ELR (cell line): ENCODE results near the gene DGKG.

ENCODE experiments used
- DNase-seq: peaks from one replicate; pipeline ENCODE4 v3.0.0-alpha.2; 2015; ENCODE audit warnings: low read depth

The DGKG gene

DNA sequence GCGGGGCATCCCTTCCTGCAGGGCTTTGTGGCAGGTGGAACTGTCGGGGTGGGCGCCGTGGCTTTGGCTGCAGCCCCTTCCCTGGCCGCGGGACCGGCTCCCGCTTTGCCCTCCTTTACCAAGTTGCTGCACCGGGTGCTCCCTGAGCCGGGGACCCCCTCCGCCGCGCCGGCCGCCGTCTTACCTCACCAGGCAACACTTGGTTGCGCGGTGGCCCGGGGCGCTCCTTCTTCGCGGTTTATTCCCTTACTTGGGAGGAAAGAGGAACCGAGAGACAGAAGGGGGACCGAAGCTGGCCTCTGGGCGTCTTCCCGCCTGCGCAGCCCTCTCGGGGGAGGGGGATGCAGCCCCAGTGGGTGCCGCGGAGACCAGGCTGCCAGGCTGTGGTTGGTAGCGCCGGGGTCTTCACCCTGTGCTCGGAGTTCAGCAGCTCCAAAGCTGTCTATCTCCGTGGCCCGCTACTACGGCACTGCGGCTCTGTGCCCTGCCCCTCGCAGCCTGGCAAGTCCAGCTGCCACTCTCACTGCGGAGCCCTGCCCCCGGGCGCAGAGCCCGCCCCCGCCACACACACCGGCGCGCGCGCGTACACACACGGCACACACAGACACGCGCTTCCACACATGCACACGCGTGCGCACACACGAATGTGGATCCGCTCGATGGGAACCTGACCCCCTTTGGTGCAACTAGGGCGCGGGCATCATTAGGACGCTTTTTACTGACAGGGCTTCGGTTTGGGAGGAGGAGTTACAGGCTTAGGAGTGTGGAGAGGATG, at the start of gene DGKG:
Gene DGKG (minus strand): TSS at position 473 of the 775 bp plus-strand sequence. CDS start 41,775 bp downstream, outside the sequence.
- DNase-seq = peak; percentile 8

DNA sequence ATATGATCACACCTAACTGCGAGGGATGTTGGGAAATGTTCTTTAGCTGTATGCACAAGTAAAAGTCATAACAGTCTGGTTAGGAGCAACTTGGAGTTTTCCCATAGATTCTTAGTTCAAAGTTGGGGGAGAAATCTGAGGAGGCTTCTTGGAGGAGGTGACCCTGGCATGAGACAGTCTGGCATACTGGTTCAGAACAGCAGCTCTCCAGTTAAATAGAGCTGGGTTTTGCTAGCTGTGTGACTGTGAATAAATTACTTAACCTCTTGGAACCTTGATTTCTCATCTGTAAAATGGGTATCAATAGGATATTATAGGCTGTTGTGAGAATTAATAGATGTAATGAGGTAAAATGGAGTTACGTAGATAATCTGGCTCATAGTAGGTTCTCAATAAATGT, 49.1 kb upstream of the DGKG start:
- DNase-seq = no peak

DNA sequence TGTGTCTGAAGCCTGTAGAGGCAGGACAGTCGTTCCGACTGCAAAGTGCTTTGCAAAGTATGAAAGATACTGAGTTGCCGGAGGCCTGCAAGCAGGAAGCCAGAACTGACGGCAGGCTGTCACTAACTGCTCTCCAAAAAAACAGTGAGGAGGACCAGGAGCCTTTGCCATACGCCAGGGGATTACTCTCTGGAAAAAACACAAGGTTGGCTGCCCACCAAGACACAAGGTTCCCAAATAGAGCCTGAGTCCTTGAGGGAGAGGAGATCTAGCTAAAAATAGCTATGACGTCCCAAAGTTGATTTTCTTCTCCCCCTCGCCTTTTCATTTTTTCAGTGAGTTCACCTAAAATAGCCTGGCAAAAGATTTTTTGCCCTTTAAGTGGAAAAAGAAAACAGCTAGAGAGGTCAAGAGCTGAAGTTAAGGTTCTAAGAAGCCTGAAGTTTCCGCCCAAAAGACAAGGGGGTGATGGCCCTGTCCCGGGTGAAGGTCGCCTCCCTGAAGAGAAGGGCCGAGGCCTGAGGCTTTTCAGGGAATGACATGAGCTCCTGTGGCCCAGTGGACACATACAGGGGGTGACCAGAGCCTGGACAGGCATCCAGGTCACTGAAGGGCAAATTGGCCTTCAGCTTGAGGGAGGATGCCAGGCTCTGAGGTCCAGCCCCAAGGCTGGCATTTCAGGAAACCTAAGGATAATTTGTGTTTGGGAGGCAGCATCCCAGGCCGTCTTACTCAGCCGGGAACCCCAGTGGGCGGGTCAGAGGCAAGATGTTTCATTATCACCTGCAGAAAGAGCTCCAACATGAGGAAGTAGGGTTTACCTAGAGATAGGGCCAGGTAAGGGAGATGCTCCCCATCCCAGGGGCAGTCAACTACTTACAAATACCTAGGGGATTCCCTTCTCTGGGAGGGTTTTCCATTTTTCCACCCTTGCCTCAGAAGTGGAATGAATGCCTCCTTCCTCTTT, 44.9 kb upstream of the DGKG start:
- DNase-seq = no peak

DNA sequence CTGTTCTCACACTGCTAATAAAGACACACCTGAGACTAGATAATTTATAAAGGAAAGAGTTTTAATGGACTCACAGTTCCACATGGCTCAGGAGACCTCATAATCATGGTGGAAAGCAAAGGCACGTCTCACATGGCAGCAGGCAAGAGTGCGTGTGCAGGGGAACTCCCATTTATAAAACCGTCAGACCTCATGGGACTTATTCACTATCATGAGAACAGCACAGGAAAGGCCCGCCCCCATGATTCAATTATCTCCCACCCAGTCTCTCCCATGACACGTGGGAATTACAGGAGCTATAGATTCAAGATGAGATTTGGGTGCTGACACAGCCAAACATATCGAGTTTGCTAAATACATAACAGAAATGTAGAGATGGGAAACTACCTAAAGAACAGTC, 39.5 kb upstream of the DGKG start:
- DNase-seq = no peak

DNA sequence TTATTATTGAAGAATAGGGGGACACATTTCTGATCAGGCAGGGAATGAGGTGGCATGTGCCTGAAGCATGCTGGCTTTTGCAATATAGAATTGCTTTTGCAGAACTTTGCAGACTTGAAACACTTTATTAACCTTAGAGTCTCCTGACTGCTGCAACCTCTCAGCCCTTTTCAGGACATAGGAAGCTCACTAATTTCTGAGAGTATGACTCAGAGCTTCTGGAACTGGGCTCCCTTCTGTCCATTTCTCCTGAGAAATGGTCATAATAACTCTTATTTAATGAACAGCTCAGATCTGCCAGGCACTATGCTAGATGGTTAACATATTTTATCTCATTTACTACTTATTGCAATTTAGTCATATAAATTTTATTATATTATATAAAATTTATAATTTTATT, 38.6 kb upstream of the DGKG start:
- peak; percentile 36 for DNase-seq

DNA sequence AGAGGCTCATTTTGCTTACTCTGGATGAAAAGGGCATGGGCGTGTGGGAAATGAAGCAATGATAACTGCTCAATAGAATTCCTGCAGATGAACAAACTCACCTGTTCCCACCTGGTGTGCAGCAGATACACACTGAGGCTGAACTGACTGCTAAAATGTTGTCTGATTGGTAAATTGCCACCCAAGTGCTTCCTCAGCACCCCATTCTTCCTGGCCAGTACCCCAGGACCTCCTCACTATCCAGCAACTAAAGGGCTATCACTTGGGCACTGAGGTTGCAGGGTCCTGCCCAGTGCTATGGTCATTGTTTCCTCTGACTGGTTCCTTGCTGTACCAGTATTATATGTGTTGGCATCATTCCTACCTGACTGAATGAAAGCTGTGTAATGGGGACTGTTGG, 38.0 kb upstream of the DGKG start:
- DNase-seq = no peak

DNA sequence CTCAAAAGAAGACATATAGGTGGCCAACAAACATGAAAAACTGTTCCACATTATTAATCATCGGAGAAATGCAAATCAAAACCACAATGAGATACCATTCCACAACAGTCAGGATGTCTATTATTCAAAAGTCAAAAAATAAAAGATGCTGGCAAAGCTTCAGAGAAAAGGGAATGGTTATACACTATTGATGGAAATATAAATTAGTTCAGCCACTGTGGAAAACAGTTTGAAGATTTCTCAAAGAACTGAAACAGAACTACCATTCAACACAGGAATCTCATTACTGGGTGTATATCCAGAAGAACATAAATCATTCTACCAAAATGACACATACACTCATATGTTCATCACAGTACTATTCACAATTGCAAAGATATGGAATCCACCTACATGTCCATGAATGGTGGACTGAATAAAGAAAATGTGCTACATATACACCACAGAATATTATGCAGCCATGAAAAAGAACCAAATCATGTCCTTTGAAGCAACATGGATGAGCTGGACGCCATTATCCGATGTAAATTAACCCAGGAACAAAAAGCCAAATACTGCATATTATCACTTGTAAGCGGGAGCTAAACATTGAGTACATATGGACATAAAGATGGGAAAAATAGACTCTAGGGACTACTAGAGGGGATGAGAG, 32.7 kb upstream of the DGKG start:
- DNase-seq = no peak

DNA sequence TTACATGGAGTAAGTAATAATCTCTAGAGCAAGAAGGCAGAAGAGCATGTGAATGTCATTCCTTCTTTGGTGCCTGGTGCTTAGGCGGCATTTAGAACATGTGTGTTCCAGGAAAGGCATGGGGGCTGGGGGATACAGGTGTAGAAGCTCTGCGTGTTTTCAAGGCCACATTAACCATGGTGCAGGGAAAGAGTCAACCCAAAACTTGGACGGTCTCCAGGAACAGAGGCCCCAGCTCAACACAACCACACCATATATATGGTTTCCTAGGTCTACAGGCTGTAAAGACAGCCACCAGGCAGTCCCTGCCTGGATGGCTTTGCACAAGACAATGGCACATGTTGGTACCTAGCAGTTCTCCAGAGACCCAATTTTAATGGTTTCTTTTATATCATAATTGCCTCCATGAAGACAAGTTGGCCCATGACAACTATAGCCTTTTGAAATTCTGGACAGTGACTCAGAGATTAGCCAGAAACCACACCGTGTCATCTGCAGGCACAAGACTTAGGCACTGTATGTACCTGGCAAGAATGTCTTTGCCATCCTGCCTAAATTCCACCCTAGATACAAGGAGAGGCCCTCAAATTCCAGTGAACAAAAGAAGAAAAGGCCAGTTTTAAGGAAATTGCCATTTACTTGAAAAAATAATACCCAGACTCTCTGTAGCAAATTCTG, 25.0 kb upstream of the DGKG start:
- DNase-seq = no peak

DNA sequence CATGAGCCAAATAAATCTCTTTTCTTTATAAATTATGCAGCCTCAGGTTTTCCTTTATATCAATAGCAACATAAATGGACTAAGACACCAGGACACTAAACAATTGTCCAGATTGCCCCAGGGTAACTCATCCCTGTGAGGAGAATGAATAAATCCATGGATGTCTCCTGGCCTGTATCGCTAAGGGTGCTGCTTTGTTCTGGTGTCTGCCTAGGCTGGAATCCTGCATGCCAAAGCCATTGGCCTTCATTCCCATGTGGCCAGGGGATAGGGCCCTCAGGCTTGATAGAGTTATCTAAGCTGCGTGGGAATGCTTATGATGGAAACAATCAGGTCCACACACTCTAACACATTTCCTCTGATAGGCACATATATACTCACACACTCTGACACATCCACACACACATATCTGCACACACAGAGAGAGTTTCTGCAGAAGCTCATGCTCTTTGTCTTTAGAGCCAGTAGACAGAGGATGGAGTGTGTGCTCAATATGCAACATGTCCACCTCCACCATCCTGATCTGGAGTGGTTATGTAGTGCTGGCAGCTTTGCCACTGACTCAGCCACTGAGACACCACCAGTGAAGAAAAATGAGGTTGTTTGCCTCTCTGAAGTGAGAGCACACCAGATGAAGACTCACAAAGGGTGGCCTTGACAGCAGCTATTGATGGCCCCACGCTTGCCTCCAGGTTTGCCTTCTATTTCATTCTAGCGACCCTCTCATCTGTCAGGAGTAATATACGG, 24.0 kb upstream of the DGKG start:
- no peak for DNase-seq

DNA sequence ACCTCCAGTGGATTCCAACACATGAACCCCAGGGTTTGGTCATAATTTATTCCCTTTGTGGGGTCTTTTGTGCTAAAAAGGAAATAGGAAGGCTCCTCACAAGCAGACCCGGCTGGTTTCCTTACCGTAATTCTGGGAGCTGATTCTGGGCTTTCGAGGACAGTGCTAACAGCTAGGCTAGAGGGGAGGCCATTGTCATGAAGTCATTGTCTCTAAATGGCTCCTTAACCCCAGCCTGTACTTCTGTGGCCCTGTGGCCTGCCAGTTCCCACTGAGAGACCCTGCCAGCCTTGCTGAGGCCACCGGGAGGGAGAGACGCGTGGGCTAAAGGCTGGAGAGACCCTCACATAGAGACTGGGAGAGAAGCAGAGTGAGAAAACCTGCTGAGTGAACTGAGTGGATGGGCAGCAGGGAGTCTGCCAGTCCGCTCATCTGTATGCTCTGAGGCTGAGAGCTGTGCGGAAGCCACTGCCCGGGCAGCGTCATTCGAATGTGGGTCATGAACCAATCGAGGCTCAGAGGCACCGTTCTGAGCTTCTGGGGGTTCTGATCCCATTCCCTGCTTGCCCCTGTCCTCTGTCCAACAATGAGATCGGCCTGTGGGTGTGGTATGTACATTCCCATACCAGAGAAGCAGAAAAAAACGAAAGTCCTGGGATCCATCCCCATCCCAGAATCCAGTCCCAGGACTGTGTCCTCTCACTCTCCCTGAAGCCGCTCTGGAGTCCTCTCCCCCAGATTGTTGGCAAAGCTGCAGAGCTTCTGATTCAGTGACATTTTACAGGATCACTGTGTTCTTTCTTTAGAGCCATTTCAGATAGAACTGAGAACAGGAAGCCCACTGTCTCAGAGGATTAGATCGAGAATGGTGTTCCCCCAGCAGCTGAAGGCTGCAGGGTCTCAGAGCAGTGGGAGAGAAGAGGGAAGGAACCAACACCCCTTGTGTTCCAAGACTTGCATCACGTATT, 21.3 kb upstream of the DGKG start:
- DNase-seq = no peak

DNA sequence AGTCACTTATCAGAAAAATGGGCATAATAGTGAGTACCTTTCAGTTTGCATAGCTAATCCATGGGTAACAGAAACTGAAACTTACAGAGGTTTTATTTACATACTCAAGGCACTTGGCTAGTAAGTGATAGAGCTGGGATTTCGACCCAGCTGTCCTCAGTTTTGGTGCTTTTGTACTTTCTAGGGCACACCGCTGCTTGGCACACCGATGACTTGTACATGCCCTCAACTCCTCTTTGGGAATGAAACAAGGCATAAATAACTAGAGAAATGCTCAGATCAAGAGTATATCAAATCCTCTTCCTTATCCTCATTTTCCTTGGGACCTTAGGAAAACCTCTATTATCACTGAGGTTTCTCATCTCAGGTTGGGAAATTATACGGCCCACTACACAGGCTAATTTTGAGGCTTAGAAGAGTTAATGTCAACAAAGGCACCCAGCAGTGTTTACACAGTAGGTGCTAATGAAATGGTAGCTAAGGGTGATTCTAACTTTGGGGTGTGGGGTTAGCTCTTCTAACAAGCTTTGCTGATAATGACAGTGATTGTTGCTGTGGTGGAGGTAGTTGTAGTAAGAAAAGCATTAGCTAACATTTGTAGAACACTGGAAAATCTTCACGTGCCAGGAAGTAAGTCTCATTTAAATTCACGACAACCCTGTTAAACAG, 20.3 kb upstream of the DGKG start:
- DNase-seq = no peak

DNA sequence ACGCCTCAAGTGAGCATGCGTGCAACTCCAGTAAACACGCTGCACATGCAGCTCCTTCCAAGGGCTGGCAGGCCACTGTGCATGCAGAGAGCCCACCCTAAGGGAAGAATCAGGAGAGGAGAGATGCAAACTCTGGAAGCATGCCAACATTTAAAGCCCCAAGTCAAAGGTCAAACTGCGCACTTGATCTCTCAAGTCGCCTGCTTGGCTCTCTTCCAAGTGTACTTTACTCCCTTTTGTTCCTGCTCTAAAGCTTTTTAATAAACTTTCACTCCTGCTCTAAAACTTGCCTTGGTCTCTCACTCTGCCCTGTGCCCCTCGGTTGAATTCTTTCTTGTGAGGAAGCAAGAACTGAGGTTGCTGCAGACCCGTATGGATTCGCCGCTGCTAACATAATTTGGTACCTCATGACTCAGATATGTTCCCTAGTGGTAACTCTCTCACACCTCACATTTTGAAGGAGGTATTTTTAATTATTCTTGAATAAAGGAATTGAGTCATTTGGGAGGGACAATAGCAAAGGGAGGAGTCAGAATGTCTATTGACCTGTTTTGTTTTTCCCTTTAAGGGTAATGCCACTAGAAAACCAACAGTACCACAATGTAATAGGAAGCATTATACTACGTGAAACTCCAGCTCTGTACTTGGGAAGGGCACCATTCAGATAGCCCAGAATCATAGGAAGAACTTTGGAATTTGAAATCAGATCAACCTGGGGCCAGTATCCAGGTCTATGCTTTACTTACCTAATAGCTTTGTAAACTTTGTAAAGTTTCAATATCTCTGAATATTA, 19.6 kb upstream of the DGKG start:
- no peak for DNase-seq

DNA sequence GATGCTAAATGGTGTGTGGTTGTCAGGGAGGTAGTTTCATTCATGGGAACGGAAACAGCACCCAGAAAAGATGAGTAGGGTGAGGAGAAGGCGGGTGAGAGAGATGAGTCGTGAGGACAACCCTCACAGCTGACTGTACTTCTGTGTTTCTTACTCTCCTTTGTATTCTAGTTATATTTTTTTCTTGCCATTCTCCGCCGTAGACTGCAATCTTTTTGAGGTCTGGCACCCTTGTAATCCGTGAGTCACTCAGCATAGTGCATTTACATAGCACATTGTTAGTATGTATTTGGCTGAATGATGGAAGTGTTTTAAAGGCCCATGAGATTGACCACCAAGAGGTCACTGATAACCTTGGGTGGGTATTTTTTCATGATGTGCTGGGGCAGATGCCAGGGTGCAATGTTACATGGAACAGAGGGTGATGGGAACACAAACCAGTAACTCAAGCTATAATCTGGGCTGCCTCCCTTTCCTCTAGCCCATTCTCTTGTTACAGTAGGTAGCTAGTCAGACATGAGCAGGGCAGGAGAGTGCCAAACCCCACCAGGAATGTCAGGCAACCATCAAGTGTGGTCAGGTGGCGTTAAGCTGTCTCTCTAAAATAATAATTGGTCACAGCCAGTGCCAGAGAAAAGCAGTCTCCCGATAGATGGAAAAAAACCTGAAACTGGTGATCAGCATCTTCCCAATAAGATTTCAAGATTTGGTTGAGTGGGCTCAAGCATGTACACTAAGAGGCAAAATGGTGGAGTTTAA, 18.8 kb upstream of the DGKG start:
- no peak for DNase-seq

DNA sequence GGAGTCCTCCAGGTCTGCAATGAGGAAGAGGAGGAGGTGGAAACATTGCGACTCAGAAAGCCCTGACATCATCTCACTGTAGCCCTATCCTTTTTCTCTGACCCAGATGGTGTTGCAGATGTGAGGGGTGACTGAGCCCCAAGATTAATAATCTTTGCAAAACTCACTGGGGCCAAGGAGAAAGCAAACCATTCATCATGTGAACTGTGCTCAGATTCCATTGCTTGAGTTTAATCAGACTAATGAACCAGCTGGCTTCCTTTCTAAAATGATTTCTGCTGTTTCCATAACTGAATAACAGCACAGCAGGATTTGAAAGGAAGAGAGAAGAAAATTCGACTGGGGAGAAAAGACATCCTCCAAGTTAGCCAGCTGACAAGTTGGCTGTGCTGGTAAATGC, 13.4 kb upstream of the DGKG start:
- no peak for DNase-seq

DNA sequence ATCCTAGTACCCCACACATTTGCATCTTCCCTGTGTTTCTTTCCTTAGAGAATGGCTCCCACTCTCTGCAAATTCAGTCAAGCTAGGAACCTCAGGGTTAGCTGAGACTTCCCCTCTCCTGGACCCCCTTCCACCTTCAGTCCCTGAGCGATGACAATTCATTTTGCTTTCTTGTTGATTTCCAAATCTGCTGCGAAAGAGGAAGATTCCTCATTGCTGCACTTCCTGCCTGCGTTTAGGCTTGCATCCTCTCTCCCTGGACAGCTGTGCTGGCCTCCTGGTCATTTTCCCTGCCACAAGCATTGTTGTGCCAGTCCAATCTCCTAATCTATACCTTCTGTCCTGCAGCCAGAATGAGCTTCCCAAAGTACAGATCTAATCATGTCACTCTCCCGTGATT, 12.3 kb upstream of the DGKG start:
- no peak for DNase-seq

DNA sequence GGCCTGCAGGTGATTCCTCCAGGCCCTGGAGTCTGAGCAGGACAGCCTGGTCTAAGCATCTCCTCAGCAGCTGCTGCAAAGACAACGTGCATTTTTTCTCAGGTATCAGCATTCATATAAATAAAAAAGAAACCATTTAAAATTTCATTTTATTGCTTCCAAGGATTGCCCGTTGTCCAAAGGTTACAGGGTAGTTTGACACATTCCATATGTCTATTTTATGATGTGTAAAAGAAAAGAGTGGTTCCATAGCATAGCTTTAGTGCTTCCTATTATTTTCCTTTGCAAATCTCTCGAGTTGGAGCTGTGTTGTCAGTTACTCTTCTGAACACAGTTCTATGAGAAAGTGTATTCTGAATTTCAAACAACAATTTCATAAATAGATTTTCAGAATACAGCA, 7.2 kb upstream of the DGKG start:
- DNase-seq = no peak

DNA sequence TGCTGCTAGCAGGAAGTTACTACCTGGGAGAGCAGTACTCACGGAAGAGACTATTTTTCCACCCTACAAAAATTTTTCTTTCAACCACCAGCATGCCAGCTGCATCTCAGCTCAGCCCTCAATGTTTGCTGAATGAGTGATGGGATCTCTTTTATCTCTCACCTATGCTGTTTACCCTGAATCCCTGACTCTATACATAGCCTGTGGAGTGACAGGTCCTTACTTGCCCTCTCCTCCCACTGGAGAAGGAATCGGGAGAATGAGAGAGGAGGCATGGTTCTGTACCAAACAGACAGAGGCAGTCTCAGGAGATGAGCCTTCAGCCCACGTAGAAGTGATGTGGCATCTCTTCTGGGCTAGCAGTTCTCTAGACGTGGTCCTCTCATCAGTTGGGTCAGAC, 6.7 kb upstream of the DGKG start:
- DNase-seq = no peak

DNA sequence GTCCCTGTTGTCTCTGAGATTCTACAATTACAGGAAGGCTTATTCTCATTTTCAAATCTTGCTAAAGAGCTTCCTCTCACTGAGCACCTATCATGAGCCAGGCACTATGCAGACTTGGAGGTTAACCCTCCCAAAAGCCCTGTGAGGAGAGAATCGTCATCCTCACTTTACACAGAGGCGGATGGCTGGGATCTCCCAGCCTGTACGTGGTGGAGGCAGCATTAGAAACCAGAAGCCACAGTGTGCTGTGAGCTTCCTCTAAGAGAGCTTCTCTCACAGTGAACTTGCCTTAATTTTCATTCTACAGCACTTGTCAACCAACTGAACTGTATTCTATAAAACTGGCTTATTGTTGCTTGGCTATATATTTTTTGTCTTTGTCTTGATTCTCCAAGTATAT, 6.1 kb upstream of the DGKG start:
- no peak for DNase-seq
